DOHH2 (cell line): ENCODE measurements around the gene ITPR2.

Source experiments
- H3F3A ChIP-seq: fragments of 200-600 bp; sonication (generic), shearing (Covaris generic); 2 replicates; pipeline ENCODE4 v1.6.0; 2016; ENCODE audit warnings: antibody characterized with exemption, mild to moderate bottlenecking; ENCODE audit not compliant: control insufficient read depth, insufficient read depth
- H3K27ac ChIP-seq: fragments of 200-600 bp; sonication (generic); 2 replicates; pipeline ENCODE4 v1.5.1; 2014; ENCODE audit warnings: low read depth, mild to moderate bottlenecking, low read length, moderate library complexity
- H3K27me3 ChIP-seq: fragments of 200-600 bp; sonication (generic); 2 replicates; pipeline ENCODE4 v1.6.1; 2014; ENCODE audit warnings: mild to moderate bottlenecking, low read length, mixed read lengths; ENCODE audit not compliant: control insufficient read depth
- H3K36me3 ChIP-seq: fragments of 200-600 bp; sonication (generic); 2 replicates; pipeline ENCODE4 v1.6.1; 2014; ENCODE audit warnings: mild to moderate bottlenecking, low read length, moderate library complexity, mixed read lengths; ENCODE audit not compliant: control insufficient read depth
- H3K4me1 ChIP-seq: fragments of 200-600 bp; sonication (generic); 2 replicates; pipeline ENCODE4 v1.6.1; 2014; ENCODE audit warnings: mild to moderate bottlenecking, low read length, mixed read lengths; ENCODE audit not compliant: control insufficient read depth
- H3K4me2 ChIP-seq: fragments of 200-600 bp; sonication (generic); 2 replicates; pipeline ENCODE4 v1.6.0; 2014; ENCODE audit warnings: mild to moderate bottlenecking, low read length, moderate library complexity
- H3K4me3 ChIP-seq: fragments of 200-600 bp; sonication (generic); 2 replicates; pipeline ENCODE4 v1.5.1; 2014; ENCODE audit warnings: mild to moderate bottlenecking, low read length, mixed read lengths
- H3K79me2 ChIP-seq: fragments of 200-600 bp; sonication (generic); 2 replicates; pipeline ENCODE4 v1.6.1; 2014; ENCODE audit warnings: mild to moderate bottlenecking, low read length, mixed read lengths; ENCODE audit not compliant: control insufficient read depth
- H3K9me2 ChIP-seq: fragments of 200-600 bp; sonication (generic); replicated peaks from 2 replicates; pipeline ENCODE4 v1.6.1; 2014; ENCODE audit warnings: mild to moderate bottlenecking, low read length, mixed read lengths; ENCODE audit not compliant: control insufficient read depth
- H3K9me3 ChIP-seq: fragments of 200-600 bp; sonication (generic); 2 replicates; pipeline ENCODE4 v1.6.1; 2014; ENCODE audit warnings: antibody characterized with exemption, low read length, mixed read lengths; ENCODE audit not compliant: control insufficient read depth, insufficient read depth
- H4K20me1 ChIP-seq: fragments of 200-600 bp; sonication (generic); 2 replicates; pipeline ENCODE4 v1.6.0; 2014; ENCODE audit warnings: low read depth, mild to moderate bottlenecking, antibody characterized with exemption, low read length, moderate library complexity; ENCODE audit not compliant: control insufficient read depth, insufficient read depth
- EZH2phosphoT487 ChIP-seq: fragments of 200-600 bp; sonication (generic); IDR thresholded peaks from 2 replicates; pipeline ENCODE4 v1.6.1; 2017; ENCODE audit warnings: borderline replicate concordance, mild to moderate bottlenecking, antibody characterized with exemption, low read length, moderate library complexity, mixed read lengths
- TF ChIP-seq, protein P1 (sequence below): fragments of 200-600 bp; sonication (generic); IDR thresholded peaks from one replicate; pipeline ENCODE4 v1.5.1; 2014; ENCODE audit warnings: antibody characterized with exemption, mild to moderate bottlenecking, low read depth, low read length; ENCODE audit not compliant: poor library complexity, severe bottlenecking

ITPR2 gene

GRCh38 chr12:26767116-26767515 is 65.9 kb downstream of the ITPR2 start:
- H3K4me1 ChIP-seq: peaks cover 21% of the 10 kb centered on the region
- no peak overlapping the region for H3K27ac ChIP-seq
- H3K9me3 ChIP-seq: peaks cover 1% of the 10 kb centered on the region; the same call in 1 of the 2 replicates

GRCh38 chr12:26762186-26762585 is 70.8 kb downstream of the ITPR2 start:
- H4K20me1 ChIP-seq: no peaks in the 10 kb centered on the region
- no peak overlapping the region for H3K27ac ChIP-seq
- TF ChIP-seq, protein P1, sequence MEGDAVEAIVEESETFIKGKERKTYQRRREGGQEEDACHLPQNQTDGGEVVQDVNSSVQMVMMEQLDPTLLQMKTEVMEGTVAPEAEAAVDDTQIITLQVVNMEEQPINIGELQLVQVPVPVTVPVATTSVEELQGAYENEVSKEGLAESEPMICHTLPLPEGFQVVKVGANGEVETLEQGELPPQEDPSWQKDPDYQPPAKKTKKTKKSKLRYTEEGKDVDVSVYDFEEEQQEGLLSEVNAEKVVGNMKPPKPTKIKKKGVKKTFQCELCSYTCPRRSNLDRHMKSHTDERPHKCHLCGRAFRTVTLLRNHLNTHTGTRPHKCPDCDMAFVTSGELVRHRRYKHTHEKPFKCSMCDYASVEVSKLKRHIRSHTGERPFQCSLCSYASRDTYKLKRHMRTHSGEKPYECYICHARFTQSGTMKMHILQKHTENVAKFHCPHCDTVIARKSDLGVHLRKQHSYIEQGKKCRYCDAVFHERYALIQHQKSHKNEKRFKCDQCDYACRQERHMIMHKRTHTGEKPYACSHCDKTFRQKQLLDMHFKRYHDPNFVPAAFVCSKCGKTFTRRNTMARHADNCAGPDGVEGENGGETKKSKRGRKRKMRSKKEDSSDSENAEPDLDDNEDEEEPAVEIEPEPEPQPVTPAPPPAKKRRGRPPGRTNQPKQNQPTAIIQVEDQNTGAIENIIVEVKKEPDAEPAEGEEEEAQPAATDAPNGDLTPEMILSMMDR: no peak
- TF ChIP-seq EZH2phosphoT487: no peak
- no peaks in the 10 kb centered on the region for H3K9me2 ChIP-seq
- no peak overlapping the region for H3K4me3 ChIP-seq
- H3K4me1 ChIP-seq: no peaks in the 10 kb centered on the region
- no peak overlapping the region for H3K4me2 ChIP-seq
- no peaks in the 10 kb centered on the region for H3K36me3 ChIP-seq
- peaks cover 10% of the 10 kb centered on the region for H3K79me2 ChIP-seq
- no peaks in the 10 kb centered on the region for H3F3A ChIP-seq
- H3K9me3 ChIP-seq: peaks cover 12% of the 10 kb centered on the region; the same call in 1 of the 2 replicates
- no peaks in the 10 kb centered on the region for H3K27me3 ChIP-seq

More at GRCh38 chr12:26767116-26767515, 65.9 kb downstream of the ITPR2 start:
- Histone ChIP-seq H3K36me3 (peaks cover 4% of the 10 kb centered on the region; the same call in 1 of the 2 replicates), H3K4me2 (no peak overlapping the region), H3F3A (no peaks in the 10 kb centered on the region), H3K27me3 (no peaks in the 10 kb centered on the region), H3K79me2 (peaks cover 5% of the 10 kb centered on the region), H3K4me3 (no peak overlapping the region), H4K20me1 (peaks cover 12% of the 10 kb centered on the region), H3K9me2 (no peaks in the 10 kb centered on the region)
- TF ChIP-seq, protein P1: no peak
- no peak for TF ChIP-seq EZH2phosphoT487

GRCh38 chr12:26761775-26762174 is 71.2 kb downstream of the ITPR2 start:
- Histone ChIP-seq H3K9me2 (no peaks in the 10 kb centered on the region), H3K27ac (no peak overlapping the region), H3K36me3 (no peaks in the 10 kb centered on the region), H3F3A (no peaks in the 10 kb centered on the region), H3K4me1 (no peaks in the 10 kb centered on the region), H3K79me2 (peaks cover 10% of the 10 kb centered on the region), H3K4me3 (no peak overlapping the region), H3K27me3 (no peaks in the 10 kb centered on the region), H4K20me1 (no peaks in the 10 kb centered on the region), H3K4me2 (no peak overlapping the region), H3K9me3 (peaks cover 12% of the 10 kb centered on the region; the same call in 1 of the 2 replicates)
- no peak for TF ChIP-seq EZH2phosphoT487
- TF ChIP-seq, protein P1: no peak
